Kidney epithelial cell (primary cell): ENCODE data around the gene PPRC1. TPM values are rescaled to one million over a fixed set of nuclear protein-coding genes. Genes with fewer than 3 reads are reported as not detected.

ENCODE experiments used
- DNase-seq: peaks from one replicate; pipeline ENCODE4 v3.0.0-alpha.2; 2010; ENCODE audit warnings: low read depth
- H3K27me3 ChIP-seq: 2 replicates; pipeline ENCODE4 v1.6.0; 2011; ENCODE audit warnings: low read length; ENCODE audit not compliant: control insufficient read depth, insufficient read depth
- H3K36me3 ChIP-seq: 2 replicates; pipeline ENCODE4 v1.5.1; 2011; ENCODE audit warnings: low read length; ENCODE audit not compliant: control insufficient read depth, insufficient read depth
- H3K4me3 ChIP-seq: 2 replicates; pipeline ENCODE4 v1.5.1; 2011; ENCODE audit warnings: low read depth, mild to moderate bottlenecking, control low read depth, low read length
- CTCF ChIP-seq: IDR thresholded peaks from 2 replicates; pipeline ENCODE4 v1.5.1; 2011; ENCODE audit warnings: mild to moderate bottlenecking, moderate library complexity, low read length, control low read depth, inconsistent platforms; ENCODE audit not compliant: insufficient read depth, poor library complexity, severe bottlenecking
- total RNA-seq: library from RNA; depleted of rRNA; stranded (reverse); fragments of >200 nt; gene quantifications from 2 replicates; pipeline ENCODE4 v1.2.3, GENCODE V29; 2015

PPRC1 gene
- total RNA-seq, 1 donor from 2014 or later: 30.5 TPM

GRCh38 chr10:102116656-102117055 is 16.2 kb upstream of the PPRC1 start:
- no peaks in the 10 kb centered on the region for H3K36me3 ChIP-seq
- H3K27me3 ChIP-seq: no peaks in the 10 kb centered on the region
- no peak overlapping the region for H3K4me3 ChIP-seq
- no peak for DNase-seq
- no peak for TF ChIP-seq CTCF

GRCh38 chr10:102117391-102118159 is 15.3 kb upstream of the PPRC1 start:
- no peak for DNase-seq
- H3K36me3 ChIP-seq: no peaks in the 10 kb centered on the region
- H3K4me3 ChIP-seq: no peak overlapping the region
- peak; percentile 28 for TF ChIP-seq CTCF
- H3K27me3 ChIP-seq: no peaks in the 10 kb centered on the region

GRCh38 chr10:102118867-102119266 is 14.0 kb upstream of the PPRC1 start:
- TF ChIP-seq CTCF: no peak
- Histone ChIP-seq H3K27me3 (no peaks in the 10 kb centered on the region), H3K36me3 (no peaks in the 10 kb centered on the region), H3K4me3 (peak overlapping the region; percentile 90)
- no peak for DNase-seq

GRCh38 chr10:102119417-102120141 is 13.3 kb upstream of the PPRC1 start:
- H3K4me3 ChIP-seq: peak overlapping the region; percentile 90
- no peak for TF ChIP-seq CTCF

GRCh38 chr10:102120142-102120990 is 12.5 kb upstream of the PPRC1 start, which contains the start of gene LDB1:
Gene LDB1 (minus strand): TSS chr10:102120368. CDS start chr10:102120110, 258 bp downstream.
- H3K27me3 ChIP-seq: no peaks in the 10 kb centered on the region
- H3K36me3 ChIP-seq: no peaks in the 10 kb centered on the region
- TF ChIP-seq CTCF: no peak
- DNase-seq: no peak
- H3K4me3 ChIP-seq: peak within 1 kb of the TSS; percentile 90

More at GRCh38 chr10:102119417-102120141, 13.3 kb upstream of the PPRC1 start:
- DNase-seq: no peak
- H3K36me3 ChIP-seq: no peaks in the 10 kb centered on the region
- no peaks in the 10 kb centered on the region for H3K27me3 ChIP-seq
